ENCODE data around the gene NUPR1. TPM values are rescaled to one million over a fixed set of nuclear protein-coding genes. Genes with fewer than 3 reads are reported as not detected.
A peak's percentile ranks its signal among the peaks of the same experiment; 100 is the strongest.

Gene NUPR1
- total and polyA plus RNA-seq, 2 of the 13 experiments (the other 11 are each of a cell fraction or from before 2014, with no cell fraction given), result 18.0 to 25.6 TPM

GRCh38 chr16:28538733-28539596, at the start of gene NUPR1 (continued):
- TF ChIP-seq, protein P1, sequence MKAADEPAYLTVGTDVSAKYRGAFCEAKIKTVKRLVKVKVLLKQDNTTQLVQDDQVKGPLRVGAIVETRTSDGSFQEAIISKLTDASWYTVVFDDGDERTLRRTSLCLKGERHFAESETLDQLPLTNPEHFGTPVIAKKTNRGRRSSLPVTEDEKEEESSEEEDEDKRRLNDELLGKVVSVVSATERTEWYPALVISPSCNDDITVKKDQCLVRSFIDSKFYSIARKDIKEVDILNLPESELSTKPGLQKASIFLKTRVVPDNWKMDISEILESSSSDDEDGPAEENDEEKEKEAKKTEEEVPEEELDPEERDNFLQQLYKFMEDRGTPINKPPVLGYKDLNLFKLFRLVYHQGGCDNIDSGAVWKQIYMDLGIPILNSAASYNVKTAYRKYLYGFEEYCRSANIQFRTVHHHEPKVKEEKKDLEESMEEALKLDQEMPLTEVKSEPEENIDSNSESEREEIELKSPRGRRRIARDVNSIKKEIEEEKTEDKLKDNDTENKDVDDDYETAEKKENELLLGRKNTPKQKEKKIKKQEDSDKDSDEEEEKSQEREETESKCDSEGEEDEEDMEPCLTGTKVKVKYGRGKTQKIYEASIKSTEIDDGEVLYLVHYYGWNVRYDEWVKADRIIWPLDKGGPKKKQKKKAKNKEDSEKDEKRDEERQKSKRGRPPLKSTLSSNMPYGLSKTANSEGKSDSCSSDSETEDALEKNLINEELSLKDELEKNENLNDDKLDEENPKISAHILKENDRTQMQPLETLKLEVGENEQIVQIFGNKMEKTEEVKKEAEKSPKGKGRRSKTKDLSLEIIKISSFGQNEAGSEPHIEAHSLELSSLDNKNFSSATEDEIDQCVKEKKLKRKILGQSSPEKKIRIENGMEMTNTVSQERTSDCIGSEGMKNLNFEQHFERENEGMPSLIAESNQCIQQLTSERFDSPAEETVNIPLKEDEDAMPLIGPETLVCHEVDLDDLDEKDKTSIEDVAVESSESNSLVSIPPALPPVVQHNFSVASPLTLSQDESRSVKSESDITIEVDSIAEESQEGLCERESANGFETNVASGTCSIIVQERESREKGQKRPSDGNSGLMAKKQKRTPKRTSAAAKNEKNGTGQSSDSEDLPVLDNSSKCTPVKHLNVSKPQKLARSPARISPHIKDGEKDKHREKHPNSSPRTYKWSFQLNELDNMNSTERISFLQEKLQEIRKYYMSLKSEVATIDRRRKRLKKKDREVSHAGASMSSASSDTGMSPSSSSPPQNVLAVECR (CRISPR knock-in tag; IDR thresholded peaks at IDR 0.05; ENCODE audit: borderline replicate concordance), result peak; percentile 37; the same call in 1 of the 2 replicates
- TF ChIP-seq ZNF605 (CRISPR knock-in tag; IDR thresholded peaks at IDR 0.05), result peak; percentile 28; the same call in 1 of the 2 replicates
- TF ChIP-seq NFIC (IDR thresholded peaks at IDR 0.05; ENCODE audit: low read length), result no peak
- TF ChIP-seq SRSF1 (optimal IDR thresholded peaks at IDR 0.05; ENCODE audit: low read depth, low read length), result no peak
- TF ChIP-seq AKNA (CRISPR knock-in tag; IDR thresholded peaks at IDR 0.05; ENCODE audit: borderline replicate concordance), result no peak
- TF ChIP-seq ZNF589 (CRISPR knock-in tag; conservative IDR thresholded peaks at IDR 0.05), result no peak
- TF ChIP-seq, protein P2, sequence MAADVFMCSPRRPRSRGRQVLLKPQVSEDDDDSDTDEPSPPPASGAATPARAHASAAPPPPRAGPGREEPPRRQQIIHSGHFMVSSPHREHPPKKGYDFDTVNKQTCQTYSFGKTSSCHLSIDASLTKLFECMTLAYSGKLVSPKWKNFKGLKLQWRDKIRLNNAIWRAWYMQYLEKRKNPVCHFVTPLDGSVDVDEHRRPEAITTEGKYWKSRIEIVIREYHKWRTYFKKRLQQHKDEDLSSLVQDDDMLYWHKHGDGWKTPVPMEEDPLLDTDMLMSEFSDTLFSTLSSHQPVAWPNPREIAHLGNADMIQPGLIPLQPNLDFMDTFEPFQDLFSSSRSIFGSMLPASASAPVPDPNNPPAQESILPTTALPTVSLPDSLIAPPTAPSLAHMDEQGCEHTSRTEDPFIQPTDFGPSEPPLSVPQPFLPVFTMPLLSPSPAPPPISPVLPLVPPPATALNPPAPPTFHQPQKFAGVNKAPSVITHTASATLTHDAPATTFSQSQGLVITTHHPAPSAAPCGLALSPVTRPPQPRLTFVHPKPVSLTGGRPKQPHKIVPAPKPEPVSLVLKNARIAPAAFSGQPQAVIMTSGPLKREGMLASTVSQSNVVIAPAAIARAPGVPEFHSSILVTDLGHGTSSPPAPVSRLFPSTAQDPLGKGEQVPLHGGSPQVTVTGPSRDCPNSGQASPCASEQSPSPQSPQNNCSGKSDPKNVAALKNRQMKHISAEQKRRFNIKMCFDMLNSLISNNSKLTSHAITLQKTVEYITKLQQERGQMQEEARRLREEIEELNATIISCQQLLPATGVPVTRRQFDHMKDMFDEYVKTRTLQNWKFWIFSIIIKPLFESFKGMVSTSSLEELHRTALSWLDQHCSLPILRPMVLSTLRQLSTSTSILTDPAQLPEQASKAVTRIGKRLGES (CRISPR knock-in tag; IDR thresholded peaks at IDR 0.05; ENCODE audit: borderline replicate concordance), result peak; percentile 67; the same call in 1 of the 2 replicates
- TF ChIP-seq ZNF772 (CRISPR knock-in tag; IDR thresholded peaks at IDR 0.05), result peak; percentile 34; the same call in 1 of the 2 replicates
- no peak for TF ChIP-seq ADNP (CRISPR knock-in tag; IDR thresholded peaks at IDR 0.05)
- TF ChIP-seq, protein P3, sequence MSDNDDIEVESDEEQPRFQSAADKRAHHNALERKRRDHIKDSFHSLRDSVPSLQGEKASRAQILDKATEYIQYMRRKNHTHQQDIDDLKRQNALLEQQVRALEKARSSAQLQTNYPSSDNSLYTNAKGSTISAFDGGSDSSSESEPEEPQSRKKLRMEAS (IDR thresholded peaks at IDR 0.05), result peak; percentile 60; the same call in 1 of the 2 replicates
- no peak for TF ChIP-seq ZNF33A (CRISPR knock-in tag; IDR thresholded peaks at IDR 0.05; ENCODE audit: borderline replicate concordance)
- no peak for TF ChIP-seq ZNF343 (CRISPR knock-in tag; IDR thresholded peaks at IDR 0.05)
- no peak; the same call in 1 of the 2 replicates for TF ChIP-seq ZNF235 (CRISPR knock-in tag; IDR thresholded peaks at IDR 0.05; ENCODE audit: borderline replicate concordance)
- no peak for TF ChIP-seq SIN3B (IDR thresholded peaks at IDR 0.05; ENCODE audit: low read length)
- TF ChIP-seq ELF4 (CRISPR knock-in tag; IDR thresholded peaks at IDR 0.05; ENCODE audit: borderline replicate concordance), result no peak
- TF ChIP-seq ELF3 (CRISPR knock-in tag; IDR thresholded peaks at IDR 0.05), result peak; percentile 48; the same call in 1 of the 2 replicates
